ENCODE measurements around the gene PPM1J.

- TF ChIP-seq ZNF274 (IDR thresholded peaks at IDR 0.05; ENCODE audit: low read depth, low read length): no peak
- no peak for TF ChIP-seq YY1 (IDR thresholded peaks at IDR 0.05; ENCODE audit: insufficient read depth, insufficient read length)
- TF ChIP-seq SUZ12 (IDR thresholded peaks at IDR 0.05; ENCODE audit: extremely low read depth, insufficient read depth, insufficient read length): no peak
These were observed 28.3 kb upstream of the PPM1J start for GRCh38 chr1:112743174-112744008.
